Left cardiac atrium (tissue), 4 donors: ENCODE measurements around the gene PRXL2A. TPM values are rescaled to one million over a fixed set of nuclear protein-coding genes. Genes with fewer than 3 reads are reported as not detected.
"Not testable (repeated sequence)": the region's sequence is repeated elsewhere in the genome, so short reads cannot be mapped to it uniquely, and the experiment has no call there.

Experiments
- ATAC-seq, 2 donors: fragments of 200-7000 bp; cut with Tn5 transposase; one replicate each; pipeline ENCODE4 v1.9.1; 2020; ENCODE audit warnings: mild to moderate bottlenecking in 2 of 2, moderate library complexity in 2 of 2
- DNase-seq: peaks from one replicate; pipeline ENCODE4 v3.0.0-alpha.2; 2020
- intact Hi-C, 2 donors: fragments of 100-400 bp; cut with DNase I; formaldehyde crosslinking; loops; one replicate each; pipeline versions ENCODE4 v1.14.1 to v1.15.1; 2022 to 2023
- long read RNA-seq: library from polyadenylated mRNA; unstranded; transcript quantifications from one replicate; pipeline ENCODE4 v2.0.0, GENCODE V29; 2021
- total RNA-seq, 2 donors: library from RNA; stranded (reverse); fragmentation: NEBNext Ultra II Directional; extraction: Animal tissue kit (Norgen Biotek cat#: 25700); gene quantifications; one replicate each; pipeline ENCODE4 v1.2.1, GENCODE V29; 2021
- donor health status: DM: no; HTN: yes; CAD: no.
- donor health status: DM: no; HTN: yes; CAD: no; lungs with severe emphysema.
- donor health status: DM: yes; HTN: yes; CAD: no.
- donor health status: Dilated cardiomyopathy.

The PRXL2A gene
- 100 to 1,000 TPM; 112 to 120 TPM for total RNA-seq
- long read RNA-seq, full-length matches to known transcripts, result 101 of 105 reads
- long read RNA-seq, partial matches to known transcripts, result 1 of 105 reads
- long read RNA-seq, other reads (novel, unspliced or antisense), result 3 of 105 reads

- peak; percentile 94 to 97 for ATAC-seq
- intact Hi-C loops, result no loop called here
- DNase-seq, result peak; percentile 88
Measured at GRCh38 chr10:80408242-80409101, at the start of gene PRXL2A. PRXL2A (plus strand) TSS chr10:80408551; CDS start chr10:80420468, 11,917 bp downstream.

- DNase-seq, ATAC-seq, intact Hi-C loops: not testable (repeated sequence)
Measured at GRCh38 chr10:80358925-80359324, 49.4 kb upstream of the PRXL2A start.

- no peak for DNase-seq
- intact Hi-C loops, result no loop called here
- ATAC-seq, result no peak
Measured at GRCh38 chr10:80359644-80360043, 48.7 kb upstream of the PRXL2A start.

- DNase-seq (no peak), ATAC-seq (no peak)
- intact Hi-C loops, result no loop called here
Measured at GRCh38 chr10:80365510-80365909, 42.8 kb upstream of the PRXL2A start.

- no peak for DNase-seq
- intact Hi-C loops, result no loop called here
- no peak for ATAC-seq
Measured at GRCh38 chr10:80371467-80371866, 36.9 kb upstream of the PRXL2A start.

GRCh38 chr10:80372675-80373074, 35.7 kb upstream of the PRXL2A start:
- DNase-seq, result no peak
- intact Hi-C loops, result no loop called here
- ATAC-seq, result no peak

- ATAC-seq, result no peak
- intact Hi-C loops, result no loop called here
- DNase-seq, result no peak
Measured at GRCh38 chr10:80373502-80373901, 34.8 kb upstream of the PRXL2A start.

GRCh38 chr10:80379701-80380100, 28.6 kb upstream of the PRXL2A start:
- intact Hi-C loops, result loop anchor here (10.0 kb wide), 3 partner anchors 65 to 545 kb away; no protein-coding TSS in a partner anchor
- ATAC-seq (no peak), DNase-seq (no peak)

GRCh38 chr10:80380185-80380584, 28.2 kb upstream of the PRXL2A start:
- no peak for DNase-seq
- intact Hi-C loops, result loop anchor here (10.0 kb wide), 3 partner anchors 65 to 545 kb away; no protein-coding TSS in a partner anchor
- no peak for ATAC-seq

- DNase-seq (peak; percentile 36), ATAC-seq (peak in 1 of 2 donors; percentile 59)
- intact Hi-C loops, result loop anchor here (2.0 to 10.0 kb wide), 4 partner anchors 60 to 542 kb away; no protein-coding TSS in a partner anchor
Measured at GRCh38 chr10:80382989-80383388, 25.4 kb upstream of the PRXL2A start.

- no peak for DNase-seq
- intact Hi-C loops, result no loop called here
- ATAC-seq, result no peak
Measured at GRCh38 chr10:80390740-80391139, 17.6 kb upstream of the PRXL2A start.

- intact Hi-C loops, result no loop called here
- no peak for ATAC-seq
- DNase-seq, result no peak
Measured at GRCh38 chr10:80392250-80392649, 16.1 kb upstream of the PRXL2A start.

- intact Hi-C loops, result no loop called here
- ATAC-seq (no peak), DNase-seq (no peak)
Measured at GRCh38 chr10:80394358-80394916, 13.9 kb upstream of the PRXL2A start.

- DNase-seq (no peak), ATAC-seq (peak in 1 of 2 donors; percentile 18)
- intact Hi-C loops, result no loop called here
Measured at GRCh38 chr10:80397014-80397413, 11.3 kb upstream of the PRXL2A start.

- intact Hi-C loops, result no loop called here
- peak in 1 of 2 donors; percentile 53 for ATAC-seq
- no peak for DNase-seq
Measured at GRCh38 chr10:80400136-80400804, 8.1 kb upstream of the PRXL2A start.

- intact Hi-C loops, result no loop called here
- ATAC-seq (no peak), DNase-seq (no peak)
Measured at GRCh38 chr10:80405035-80405434, 3.3 kb upstream of the PRXL2A start.

- intact Hi-C loops, result no loop called here
- ATAC-seq (no peak), DNase-seq (no peak)
Measured at GRCh38 chr10:80405626-80406025, 2.7 kb upstream of the PRXL2A start.

GRCh38 chr10:80406204-80406603, 2.1 kb upstream of the PRXL2A start:
- DNase-seq (no peak), ATAC-seq (no peak)
- intact Hi-C loops, result no loop called here

GRCh38 chr10:80407812-80408241, 524 bp upstream of the PRXL2A start:
- ATAC-seq (peak; percentile 20 to 69), DNase-seq (peak; percentile 33)
- intact Hi-C loops, result no loop called here

GRCh38 chr10:80409121-80409520, 770 bp downstream of the PRXL2A start:
- ATAC-seq, result peak in 1 of 2 donors; percentile 1
- intact Hi-C loops, result no loop called here
- DNase-seq, result no peak
